ENCODE results near the gene TLK1. TPM values are rescaled to one million over a fixed set of nuclear protein-coding genes. Genes with fewer than 3 reads are reported as not detected.
"Not testable (repeated sequence)": the region's sequence is repeated elsewhere in the genome, so short reads cannot be mapped to it uniquely, and the experiment has no call there.

Gene TLK1
- total and polyA plus RNA-seq, 4 donors: 12.3 to 61.8 (median 34.4) TPM

GRCh38 chr2:171087547-171087946 is 73.1 kb downstream of the TLK1 start:
- intact Hi-C loops (cut with DNase I): no loop called here
- no peak overlapping the region for H3K27ac ChIP-seq (ENCODE audit: low read depth in 1 of 2, low read length in 2 of 2)

GRCh38 chr2:171086352-171087290 is 74.1 kb downstream of the TLK1 start:
- Histone ChIP-seq H3K4me3 (ENCODE audit: low read length in 2 of 2) (no peak overlapping the region), H3K4me1 (ENCODE audit: control insufficient read depth in 1 of 2, insufficient read depth in 2 of 2, low read length in 2 of 2) (no peaks in the 10 kb centered on the region), H3K36me3 (ENCODE audit: control insufficient read depth in 1 of 2, insufficient read depth in 2 of 2, low read length in 1 of 2) (no peaks in the 10 kb centered on the region), H3K27me3 (ENCODE audit: control insufficient read depth in 1 of 2, insufficient read depth in 2 of 2, low read length in 1 of 2) (no peaks in the 10 kb centered on the region), H3K9me3 (ENCODE audit: control insufficient read depth, low read length) (no peaks in the 10 kb centered on the region), H3K27ac (ENCODE audit: low read depth in 1 of 2, low read length in 2 of 2) (no peak overlapping the region)
- WGBS, 2 donors: 37 to 39% methylated on average over 13 of the region's 13 CpGs
- DNase-seq: no peak
- intact Hi-C loops (cut with DNase I): no loop called here
- peak; percentile 86 for ATAC-seq (ENCODE audit: low FRiP score)

More at GRCh38 chr2:171087547-171087946, 73.1 kb downstream of the TLK1 start:
- ATAC-seq (ENCODE audit: low FRiP score) (no peak), DNase-seq (no peak)
- no peaks in the 10 kb centered on the region for H3K36me3 ChIP-seq (ENCODE audit: control insufficient read depth in 1 of 2, insufficient read depth in 2 of 2, low read length in 1 of 2)
- no peaks in the 10 kb centered on the region for H3K9me3 ChIP-seq (ENCODE audit: control insufficient read depth, low read length)
- WGBS, 2 donors: 94 to 100% methylated on average over 1 of the region's 1 CpG
- H3K4me1 ChIP-seq (ENCODE audit: control insufficient read depth in 1 of 2, insufficient read depth in 2 of 2, low read length in 2 of 2): no peaks in the 10 kb centered on the region
- no peak overlapping the region for H3K4me3 ChIP-seq (ENCODE audit: low read length in 2 of 2)
- H3K27me3 ChIP-seq (ENCODE audit: control insufficient read depth in 1 of 2, insufficient read depth in 2 of 2, low read length in 1 of 2): no peaks in the 10 kb centered on the region

DNA sequence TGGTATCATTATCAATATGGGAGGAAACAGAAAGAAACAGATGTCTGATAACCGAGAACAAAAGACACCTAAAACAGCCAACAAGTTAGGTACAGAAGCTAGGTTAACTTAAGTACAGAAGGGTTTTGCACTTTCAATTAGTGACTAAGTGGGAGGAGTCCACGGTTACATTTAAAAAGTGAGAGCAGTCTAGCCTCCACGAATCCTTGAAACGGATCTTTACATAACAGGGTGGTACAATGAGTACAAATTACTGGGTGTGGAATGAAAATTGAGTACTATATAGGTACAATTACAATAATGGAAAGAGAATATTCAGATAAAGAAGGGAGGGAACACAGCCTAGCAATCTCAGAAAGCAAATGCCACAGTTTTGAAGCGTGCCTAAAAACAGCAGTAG is 76.6 kb downstream of the TLK1 start:
- DNase-seq (no peak), ATAC-seq (ENCODE audit: low FRiP score) (no peak)
- Histone ChIP-seq H3K9me3 (ENCODE audit: control insufficient read depth, low read length) (no peaks in the 10 kb centered on the region), H3K27ac (ENCODE audit: low read depth in 1 of 2, low read length in 2 of 2) (no peak overlapping the region), H3K4me1 (ENCODE audit: control insufficient read depth in 1 of 2, insufficient read depth in 2 of 2, low read length in 2 of 2) (no peaks in the 10 kb centered on the region), H3K27me3 (ENCODE audit: control insufficient read depth in 1 of 2, insufficient read depth in 2 of 2, low read length in 1 of 2) (no peaks in the 10 kb centered on the region), H3K36me3 (ENCODE audit: control insufficient read depth in 1 of 2, insufficient read depth in 2 of 2, low read length in 1 of 2) (peaks cover 0 to 2% of the 10 kb centered on the region in 2 donors), H3K4me3 (ENCODE audit: low read length in 2 of 2) (no peak overlapping the region)
- whole genome bisulfite sequencing, 2 donors: 83 to 92% methylated on average over 5 of the region's 5 CpGs
- intact Hi-C loops (cut with DNase I): no loop called here

GRCh38 chr2:171083451-171083850 is 77.2 kb downstream of the TLK1 start:
- DNase-seq (no peak), ATAC-seq (ENCODE audit: low FRiP score) (no peak)
- no peak overlapping the region for H3K4me3 ChIP-seq (ENCODE audit: low read length in 2 of 2)
- no peaks in the 10 kb centered on the region for H3K9me3 ChIP-seq (ENCODE audit: control insufficient read depth, low read length)
- no peaks in the 10 kb centered on the region for H3K4me1 ChIP-seq (ENCODE audit: control insufficient read depth in 1 of 2, insufficient read depth in 2 of 2, low read length in 2 of 2)
- intact Hi-C loops (cut with DNase I): no loop called here
- H3K36me3 ChIP-seq (ENCODE audit: control insufficient read depth in 1 of 2, insufficient read depth in 2 of 2, low read length in 1 of 2): peaks cover 0 to 2% of the 10 kb centered on the region in 2 donors
- WGBS, 2 donors: 93 to 97% methylated on average over 2 of the region's 2 CpGs
- no peaks in the 10 kb centered on the region for H3K27me3 ChIP-seq (ENCODE audit: control insufficient read depth in 1 of 2, insufficient read depth in 2 of 2, low read length in 1 of 2)
- H3K27ac ChIP-seq (ENCODE audit: low read depth in 1 of 2, low read length in 2 of 2): no peak overlapping the region

DNA sequence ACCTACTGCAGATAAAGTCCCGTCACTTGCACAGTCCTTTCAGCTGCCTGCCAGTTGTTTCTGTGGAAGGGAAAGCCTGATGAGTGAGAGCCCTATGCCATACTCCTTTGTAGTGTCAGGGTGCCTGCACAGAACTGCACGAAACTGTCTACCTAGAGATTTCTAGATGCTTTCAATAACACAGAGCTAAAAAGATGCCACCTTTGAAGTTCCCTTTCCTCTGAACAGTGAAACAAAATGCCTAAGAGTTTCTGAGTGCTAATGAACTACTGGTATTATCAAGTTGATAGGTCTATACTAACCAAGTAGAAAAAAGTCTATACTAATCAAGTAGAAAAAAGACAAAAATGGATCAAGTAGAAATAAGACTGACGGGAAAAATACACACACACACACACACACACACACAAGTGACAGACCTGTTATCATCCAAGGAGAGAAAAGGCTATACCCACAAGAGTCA is 79.0 kb downstream of the TLK1 start:
- Histone ChIP-seq H3K27me3 (ENCODE audit: control insufficient read depth in 1 of 2, insufficient read depth in 2 of 2, low read length in 1 of 2) (no peaks in the 10 kb centered on the region), H3K27ac (ENCODE audit: low read depth in 1 of 2, low read length in 2 of 2) (no peak overlapping the region), H3K9me3 (ENCODE audit: control insufficient read depth, low read length) (no peaks in the 10 kb centered on the region), H3K36me3 (ENCODE audit: control insufficient read depth in 1 of 2, insufficient read depth in 2 of 2, low read length in 1 of 2) (peaks cover 0 to 2% of the 10 kb centered on the region in 2 donors), H3K4me1 (ENCODE audit: control insufficient read depth in 1 of 2, insufficient read depth in 2 of 2, low read length in 2 of 2) (no peaks in the 10 kb centered on the region), H3K4me3 (ENCODE audit: low read length in 2 of 2) (no peak overlapping the region)
- intact Hi-C loops (cut with DNase I): no loop called here
- 92 to 96% methylated on average over 3 of the region's 3 CpGs for WGBS, 2 donors
- ATAC-seq (ENCODE audit: low FRiP score) (no peak), DNase-seq (no peak)

- no peaks in the 10 kb centered on the region for H3K4me1 ChIP-seq (ENCODE audit: control insufficient read depth in 1 of 2, insufficient read depth in 2 of 2, low read length in 2 of 2)
- no peak overlapping the region for H3K4me3 ChIP-seq (ENCODE audit: low read length in 2 of 2)
- WGBS, 2 donors: 74 to 78% methylated on average over 6 of the region's 6 CpGs
- H3K36me3 ChIP-seq (ENCODE audit: control insufficient read depth in 1 of 2, insufficient read depth in 2 of 2, low read length in 1 of 2): peaks cover 0 to 2% of the 10 kb centered on the region in 2 donors
- ATAC-seq (ENCODE audit: low FRiP score): no peak
- intact Hi-C loops (cut with DNase I): no loop called here
- H3K27ac ChIP-seq (ENCODE audit: low read depth in 1 of 2, low read length in 2 of 2): no peak overlapping the region
- H3K27me3 ChIP-seq (ENCODE audit: control insufficient read depth in 1 of 2, insufficient read depth in 2 of 2, low read length in 1 of 2): no peaks in the 10 kb centered on the region
- H3K9me3 ChIP-seq (ENCODE audit: control insufficient read depth, low read length): no peaks in the 10 kb centered on the region
- no peak for DNase-seq
These were observed 80.1 kb downstream of the TLK1 start for GRCh38 chr2:171080607-171081006.

GRCh38 chr2:171076422-171076821 is 84.3 kb downstream of the TLK1 start:
- H3K4me3 ChIP-seq (ENCODE audit: low read length in 2 of 2); ATAC-seq (ENCODE audit: low FRiP score); H3K27me3 ChIP-seq (ENCODE audit: control insufficient read depth in 1 of 2, insufficient read depth in 2 of 2, low read length in 1 of 2); DNase-seq; H3K9me3 ChIP-seq (ENCODE audit: control insufficient read depth, low read length); H3K36me3 ChIP-seq (ENCODE audit: control insufficient read depth in 1 of 2, insufficient read depth in 2 of 2, low read length in 1 of 2); H3K4me1 ChIP-seq (ENCODE audit: control insufficient read depth in 1 of 2, insufficient read depth in 2 of 2, low read length in 2 of 2); intact Hi-C loops (cut with DNase I); H3K27ac ChIP-seq (ENCODE audit: low read depth in 1 of 2, low read length in 2 of 2): not testable (repeated sequence)
- WGBS, 2 donors: 98% methylated on average over 7 of the region's 7 CpGs

GRCh38 chr2:171072164-171072563 is 88.5 kb downstream of the TLK1 start:
- DNase-seq (no peak), ATAC-seq (ENCODE audit: low FRiP score) (no peak)
- Histone ChIP-seq H3K27ac (ENCODE audit: low read depth in 1 of 2, low read length in 2 of 2) (no peak overlapping the region), H3K36me3 (ENCODE audit: control insufficient read depth in 1 of 2, insufficient read depth in 2 of 2, low read length in 1 of 2) (no peaks in the 10 kb centered on the region), H3K4me1 (ENCODE audit: control insufficient read depth in 1 of 2, insufficient read depth in 2 of 2, low read length in 2 of 2) (no peaks in the 10 kb centered on the region), H3K27me3 (ENCODE audit: control insufficient read depth in 1 of 2, insufficient read depth in 2 of 2, low read length in 1 of 2) (no peaks in the 10 kb centered on the region), H3K4me3 (ENCODE audit: low read length in 2 of 2) (no peak overlapping the region), H3K9me3 (ENCODE audit: control insufficient read depth, low read length) (no peaks in the 10 kb centered on the region)
- intact Hi-C loops (cut with DNase I): no loop called here
- 98 to 99% methylated on average over 5 of the region's 5 CpGs for WGBS, 2 donors
